CMK (cell line): Measurements from ENCODE around the gene YTHDF1.

ENCODE experiments used
- DNase-seq: peaks from one replicate; pipeline ENCODE4 v3.0.0-alpha.2; 2010; ENCODE audit warnings: low read depth

YTHDF1 gene

GRCh38 chr20:63248835-63249591 is 33.1 kb upstream of the YTHDF1 start:
- no peak for DNase-seq

- DNase-seq = no peak
Observed at GRCh38 chr20:63247671-63248228, 31.8 kb upstream of the YTHDF1 start.

DNA sequence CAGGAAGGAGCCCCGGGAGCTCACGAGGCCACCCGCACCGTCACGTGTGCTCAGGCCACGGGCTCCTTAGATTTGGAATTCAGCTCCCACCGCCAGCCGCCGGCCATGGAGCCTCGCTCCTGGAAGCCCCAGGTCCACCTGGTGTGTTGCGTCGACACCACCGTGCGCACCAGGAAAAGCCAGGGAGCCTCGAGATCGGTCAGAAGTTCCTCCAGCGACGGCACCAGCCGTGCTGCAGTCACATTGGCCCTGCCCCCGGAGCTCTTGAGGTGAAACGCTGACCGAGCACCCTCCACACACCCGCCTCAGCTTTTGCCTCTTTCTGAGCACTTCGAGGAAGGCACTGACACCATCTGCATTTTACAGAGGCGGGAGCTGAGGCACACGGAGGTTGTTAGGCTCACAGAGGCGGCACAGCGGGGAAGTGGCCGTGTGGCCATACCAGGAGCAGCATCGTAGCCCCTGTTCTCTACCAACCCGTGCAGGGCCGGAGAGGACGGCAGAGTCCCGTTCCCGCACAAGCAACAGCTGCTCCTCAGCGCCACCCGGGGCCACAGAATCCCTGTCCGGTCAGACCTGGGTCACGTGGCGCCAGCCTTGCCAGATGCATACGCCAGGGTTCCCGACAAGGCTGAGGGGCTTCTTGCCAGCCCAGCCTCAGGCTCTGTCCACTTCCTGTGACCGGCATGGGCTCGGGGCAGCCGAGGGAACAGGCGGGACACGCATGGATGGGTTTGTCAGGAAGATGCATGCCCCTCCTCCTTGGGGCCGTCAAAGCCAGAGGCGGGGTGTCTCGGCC is 30.8 kb upstream of the YTHDF1 start:
- DNase-seq = no peak

DNA sequence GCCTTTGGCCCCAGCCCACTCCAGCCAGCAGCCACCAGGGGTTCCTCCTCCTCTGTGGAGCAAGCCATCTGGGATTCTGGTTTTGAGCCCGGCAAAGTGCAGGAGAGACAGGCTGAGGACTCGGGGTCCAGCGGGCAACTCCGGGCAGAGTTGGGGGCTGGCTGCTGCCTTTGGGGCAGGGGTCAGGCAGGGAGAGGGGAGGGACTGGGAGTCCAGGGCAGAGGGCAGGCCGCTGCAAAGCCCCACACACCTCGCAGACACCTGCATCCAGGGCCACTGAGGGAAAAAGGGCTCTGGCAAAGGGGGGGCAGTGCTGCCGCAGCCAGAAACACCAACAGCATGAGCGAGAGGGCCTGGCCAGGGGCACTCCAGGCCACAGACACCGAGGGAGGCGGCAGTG is 28.5 kb upstream of the YTHDF1 start:
- DNase-seq = no peak

DNA sequence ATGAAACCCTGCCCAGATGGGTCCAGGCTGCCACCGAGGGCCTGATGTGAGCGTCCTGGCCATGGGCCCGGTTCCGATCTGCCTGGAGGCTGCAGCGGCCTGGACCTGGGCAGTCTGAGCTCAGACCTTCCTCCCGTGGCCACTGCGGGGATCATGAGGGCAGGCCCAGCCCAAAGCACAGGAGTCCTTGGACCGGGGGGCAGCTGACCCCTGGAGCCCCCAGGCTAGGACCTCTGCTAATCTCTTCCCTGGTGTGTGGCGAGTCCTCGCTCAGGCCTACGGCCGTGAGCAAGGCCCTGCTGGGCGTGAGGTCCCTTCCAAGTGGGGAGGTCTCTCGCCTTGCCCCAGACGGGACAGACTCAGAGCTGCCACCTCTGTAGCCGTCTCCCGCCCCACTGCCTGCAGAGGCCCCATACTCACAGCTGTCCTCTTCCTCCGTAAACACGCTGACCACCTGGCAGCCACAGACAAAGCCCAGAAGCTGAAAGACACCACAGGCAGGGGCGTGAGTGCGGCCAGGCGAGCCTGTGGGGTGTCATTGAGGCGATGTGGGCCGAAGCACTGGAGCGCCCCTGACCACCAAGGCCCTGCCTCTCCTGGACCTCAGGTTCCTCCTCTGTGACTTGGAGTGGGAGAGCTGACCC is 27.8 kb upstream of the YTHDF1 start:
- DNase-seq = no peak

DNA sequence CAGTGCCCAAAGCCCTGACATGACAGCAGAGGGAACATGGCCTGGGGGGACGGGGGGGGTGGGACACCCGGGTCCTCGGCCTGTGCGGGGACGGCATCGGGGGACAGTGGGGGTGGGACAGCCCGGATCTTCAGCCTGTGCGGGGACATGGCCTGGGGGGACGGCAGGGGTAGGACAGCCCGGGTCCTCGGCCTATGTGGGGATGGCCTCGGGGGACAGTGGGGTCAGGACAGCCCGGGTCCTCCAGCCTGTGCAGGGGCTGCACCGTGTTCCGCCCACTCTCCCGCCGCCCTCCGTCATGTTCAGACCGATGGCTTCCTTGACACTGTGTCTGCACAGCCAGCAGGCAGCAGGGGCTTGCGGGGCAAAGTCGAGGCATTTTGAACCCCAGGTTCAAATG is 26.8 kb upstream of the YTHDF1 start:
- DNase-seq = no peak

DNA sequence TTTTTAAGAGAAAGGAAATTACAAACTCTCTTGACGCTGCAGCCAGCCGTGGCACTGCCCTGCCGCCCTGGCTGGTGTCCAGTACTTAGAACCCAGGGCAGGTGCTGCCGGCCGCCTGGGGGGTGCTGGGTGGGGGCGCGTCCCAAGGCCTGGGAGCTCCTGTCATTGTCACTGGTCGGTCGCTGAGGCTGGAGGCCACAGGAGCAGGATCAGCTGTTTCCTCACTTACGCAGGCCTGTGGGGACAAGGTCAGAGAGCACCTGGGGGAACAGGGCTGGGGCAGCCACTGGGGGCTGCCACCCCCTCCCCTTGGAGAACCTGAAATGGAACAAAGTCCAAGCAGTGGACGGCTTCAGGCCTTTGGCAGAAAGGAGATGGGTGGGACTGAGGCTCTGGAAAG is 25.3 kb upstream of the YTHDF1 start:
- DNase-seq = no peak

DNA sequence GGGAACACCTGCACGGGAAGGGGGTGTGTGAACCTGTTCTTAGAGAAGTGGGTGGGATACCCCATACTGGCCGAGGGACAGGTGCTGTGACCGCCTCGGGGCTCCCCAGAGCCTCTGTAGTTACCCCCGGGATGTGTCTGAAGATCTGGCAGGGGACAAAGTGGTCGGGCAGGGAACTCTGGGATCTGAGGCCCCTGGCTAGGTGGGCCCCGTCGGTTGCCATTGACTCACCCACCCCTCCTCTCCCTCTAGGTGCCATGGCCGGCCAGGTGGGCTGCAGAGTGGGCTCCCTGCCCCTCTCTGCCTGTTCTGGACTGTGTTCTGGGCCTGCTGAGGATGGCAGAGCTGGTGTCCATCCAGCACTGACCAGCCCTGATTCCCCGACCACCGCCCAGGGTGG is 24.1 kb upstream of the YTHDF1 start:
- no peak for DNase-seq

- DNase-seq = no peak
Observed at GRCh38 chr20:63239431-63239830, 23.5 kb upstream of the YTHDF1 start.

DNA sequence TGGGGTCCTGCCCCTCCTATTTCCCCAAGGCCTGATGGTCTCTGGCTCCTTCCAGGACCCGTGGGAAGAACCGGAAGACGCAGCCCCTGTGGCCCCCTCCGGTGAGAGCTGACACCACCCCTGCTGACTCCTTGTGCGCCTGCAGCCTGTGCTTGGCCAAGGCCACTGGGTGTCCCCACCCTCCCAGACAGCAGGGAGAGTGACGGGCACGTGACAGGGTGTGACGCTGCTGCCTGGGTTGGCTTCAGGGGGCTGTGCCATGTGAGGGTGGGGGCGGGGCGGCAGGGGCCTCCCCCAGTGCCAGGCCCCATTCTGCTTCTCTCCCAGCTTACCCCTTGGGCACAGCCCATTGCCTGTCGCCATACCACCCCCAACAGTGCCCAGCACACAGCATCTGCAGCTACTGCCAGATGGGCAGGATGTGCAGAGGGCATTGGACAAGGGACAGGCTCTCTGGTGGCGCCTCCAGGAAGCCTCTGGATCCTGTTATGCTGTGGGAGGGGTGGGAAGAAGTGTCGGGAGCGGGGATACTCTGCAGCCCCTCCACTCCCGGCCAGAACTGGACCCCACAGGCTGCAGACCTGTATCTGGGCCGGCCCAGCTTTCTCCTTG is 22.7 kb upstream of the YTHDF1 start:
- peak; percentile 67 for DNase-seq

- no peak for DNase-seq
Observed at GRCh38 chr20:63238031-63238430, 22.1 kb upstream of the YTHDF1 start.

- DNase-seq = no peak
Observed at GRCh38 chr20:63236116-63236837, 20.3 kb upstream of the YTHDF1 start.

DNA sequence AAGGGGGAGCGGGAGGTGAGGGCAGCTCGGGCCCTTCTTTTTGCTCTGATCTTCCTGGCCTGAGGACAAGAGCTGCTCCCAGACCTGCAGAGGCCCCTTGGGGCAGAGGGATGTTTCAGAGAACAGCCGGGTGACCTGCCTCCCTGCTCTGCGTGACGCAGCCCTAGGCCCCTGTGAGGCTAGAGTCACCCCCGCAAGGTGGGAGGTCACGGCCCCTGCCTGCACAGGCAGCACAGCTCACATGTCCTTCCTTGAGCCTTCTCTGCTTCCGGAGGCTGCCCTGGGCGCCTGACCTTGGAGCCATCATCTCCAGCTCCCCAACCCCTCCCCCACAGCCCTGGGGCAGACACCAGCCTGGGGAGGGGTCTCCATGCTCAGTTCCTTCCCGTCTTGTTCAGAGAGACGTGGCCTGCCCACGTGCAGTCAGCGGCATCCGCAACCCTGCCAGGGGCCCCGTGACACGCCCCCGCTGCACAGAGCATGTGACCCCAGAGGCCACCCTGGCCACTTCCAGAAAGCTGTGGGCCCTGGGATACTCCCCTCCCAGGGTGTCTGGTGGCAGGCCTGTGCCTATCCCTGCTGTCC is 19.6 kb upstream of the YTHDF1 start, which contains the start of gene BIRC7:
Gene BIRC7 (plus strand): TSS at position 507 of the 585 bp plus-strand sequence. CDS start 192 bp downstream, outside the sequence.
- DNase-seq = no peak

GRCh38 chr20:63234693-63235398 is 18.9 kb upstream of the YTHDF1 start:
- no peak for DNase-seq

DNA sequence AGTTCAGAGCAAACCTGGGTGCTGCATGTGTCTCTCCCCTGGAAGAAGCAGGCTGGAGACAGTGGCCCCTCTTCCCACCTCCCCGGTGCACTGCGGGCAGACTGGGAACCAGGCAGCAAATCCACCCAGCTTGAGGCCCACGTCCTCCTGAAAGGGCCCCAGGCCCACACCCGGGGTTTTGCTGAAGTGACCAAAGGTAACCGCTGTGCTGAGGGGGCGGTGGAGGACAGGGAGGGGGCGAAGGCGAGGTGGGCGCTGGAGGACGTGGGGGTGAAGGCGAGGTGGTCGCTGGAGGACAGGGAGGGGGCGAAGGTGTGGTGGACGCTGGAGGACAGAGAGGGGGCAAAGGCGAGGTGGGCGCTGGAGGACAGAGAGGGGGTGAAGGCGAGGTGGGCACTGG is 18.0 kb upstream of the YTHDF1 start:
- DNase-seq = no peak

GRCh38 chr20:63233061-63233344 is 17.1 kb upstream of the YTHDF1 start:
- no peak for DNase-seq

DNA sequence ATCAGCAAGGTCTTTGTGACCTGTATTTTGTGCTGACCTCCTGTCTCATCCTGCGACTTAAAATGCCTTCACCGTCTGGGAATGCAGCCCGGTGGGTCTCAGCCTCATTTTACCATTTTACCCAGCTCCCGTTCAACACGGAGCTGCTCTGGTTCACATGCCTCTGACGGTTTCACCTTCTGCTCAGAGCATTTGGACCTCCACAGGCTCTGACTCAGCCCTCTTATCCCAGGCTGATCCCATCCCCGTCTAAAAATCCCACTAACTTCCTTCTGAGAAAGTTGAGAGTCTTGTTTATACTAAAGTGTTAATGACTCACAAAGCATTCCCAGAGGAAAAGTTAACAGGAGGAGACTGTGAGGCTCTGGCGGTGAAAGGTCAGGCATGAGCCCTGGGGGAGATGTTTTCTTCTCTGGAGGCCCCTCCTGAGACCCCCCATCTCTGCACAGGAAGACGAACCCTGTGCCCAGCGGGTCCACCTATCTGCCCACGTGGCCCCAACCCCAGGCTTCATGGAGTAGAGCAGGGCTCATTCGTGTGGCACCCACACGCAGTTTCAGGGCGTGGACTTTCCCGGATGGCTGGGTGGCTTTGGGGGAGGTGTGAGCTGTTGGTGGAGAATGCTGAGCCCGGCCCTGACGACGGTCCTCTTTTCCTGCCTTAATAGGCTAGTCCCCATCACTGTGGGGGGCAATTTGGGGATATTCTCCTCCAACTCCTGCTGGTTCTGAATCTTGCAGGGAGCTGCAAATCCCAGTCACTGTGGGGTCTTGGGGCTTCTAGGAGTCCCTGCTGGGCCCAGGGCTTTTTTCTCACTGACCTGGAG is 16.5 kb upstream of the YTHDF1 start:
- DNase-seq = no peak

GRCh38 chr20:63230800-63231268 is 14.9 kb upstream of the YTHDF1 start:
- no peak for DNase-seq

DNA sequence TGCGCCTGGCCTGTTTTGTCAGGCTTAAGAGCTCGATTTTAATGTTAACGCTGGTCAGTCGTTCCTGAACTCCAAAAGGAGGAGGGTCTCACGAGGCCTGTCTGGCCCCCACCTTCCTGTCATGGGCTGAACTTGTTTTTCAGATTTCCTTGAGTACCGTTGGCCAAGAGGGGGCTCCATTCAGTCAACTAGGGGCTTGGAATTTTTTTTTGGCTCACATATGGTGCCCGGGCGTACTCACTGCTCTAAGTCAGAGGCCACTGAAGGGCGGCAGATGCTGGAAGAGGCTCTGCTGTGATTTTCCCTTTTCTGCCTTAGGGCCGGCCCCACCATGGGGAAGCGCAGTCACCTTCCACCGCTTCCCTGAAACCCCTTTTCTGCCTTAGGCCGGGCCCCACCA is 12.9 kb upstream of the YTHDF1 start:
- DNase-seq = no peak

- no peak for DNase-seq
Observed at GRCh38 chr20:63227260-63227659, 11.3 kb upstream of the YTHDF1 start.
